ENCODE results near the gene CRLF1.

GRCh38 chr19:18587962-18588610 lies 18.5 kb downstream of the CRLF1 start:
- no peak for TF ChIP-seq CTCF (IDR thresholded peaks at IDR 0.05; ENCODE audit: borderline replicate concordance, extremely low read depth, low read length, poor library complexity, severe bottlenecking)
- no peak for TF ChIP-seq EZH2 (IDR thresholded peaks at IDR 0.05; ENCODE audit: borderline replicate concordance, low read depth, low read length, severe bottlenecking)
